ENCODE data around the gene DLG2.

Gene DLG2

GRCh38 chr11:83727251-83727650 lies 1899.9 kb downstream of the DLG2 start:
- no peak for DNase-seq

- DNase-seq, result no peak
These were observed 1900.8 kb downstream of the DLG2 start for GRCh38 chr11:83726316-83726715.

- DNase-seq, result no peak
These were observed 1901.4 kb downstream of the DLG2 start for GRCh38 chr11:83725728-83726127.

- DNase-seq, result no peak
These were observed 1901.9 kb downstream of the DLG2 start for GRCh38 chr11:83725269-83725560.

GRCh38 chr11:83723999-83724398 lies 1903.1 kb downstream of the DLG2 start:
- DNase-seq, result peak; percentile 1

- DNase-seq, result no peak
These were observed 1904.6 kb downstream of the DLG2 start for GRCh38 chr11:83722392-83723119.

- no peak for DNase-seq
These were observed 1905.9 kb downstream of the DLG2 start for GRCh38 chr11:83721263-83721662.

GRCh38 chr11:83720675-83721074 lies 1906.5 kb downstream of the DLG2 start:
- no peak for DNase-seq

- DNase-seq, result no peak
These were observed 1909.6 kb downstream of the DLG2 start for GRCh38 chr11:83717537-83717936.

GRCh38 chr11:83715927-83716535 lies 1911.1 kb downstream of the DLG2 start:
- DNase-seq, result no peak

- no peak for DNase-seq
These were observed 1913.4 kb downstream of the DLG2 start for GRCh38 chr11:83713708-83714107.

- no peak for DNase-seq
These were observed 1916.0 kb downstream of the DLG2 start for GRCh38 chr11:83711106-83711527.

- DNase-seq, result no peak
These were observed 1917.7 kb downstream of the DLG2 start for GRCh38 chr11:83709434-83709833.

GRCh38 chr11:83706566-83706965 lies 1920.6 kb downstream of the DLG2 start:
- no peak for DNase-seq

- no peak for DNase-seq
These were observed 1924.3 kb downstream of the DLG2 start for GRCh38 chr11:83702796-83703195.

- no peak for DNase-seq
These were observed 1929.6 kb downstream of the DLG2 start for GRCh38 chr11:83697518-83697917.

- no peak for DNase-seq
These were observed 1932.1 kb downstream of the DLG2 start for GRCh38 chr11:83695046-83695445.

- no peak for DNase-seq
These were observed 1932.8 kb downstream of the DLG2 start for GRCh38 chr11:83694191-83694910.

GRCh38 chr11:83693306-83693992 lies 1933.7 kb downstream of the DLG2 start:
- no peak for DNase-seq

GRCh38 chr11:83692675-83693074 lies 1934.5 kb downstream of the DLG2 start:
- DNase-seq, result no peak

GRCh38 chr11:83691451-83691950 lies 1935.6 kb downstream of the DLG2 start:
- DNase-seq, result no peak

GRCh38 chr11:83689144-83689780 lies 1937.9 kb downstream of the DLG2 start:
- no peak for DNase-seq

GRCh38 chr11:83687787-83688186 lies 1939.4 kb downstream of the DLG2 start:
- no peak for DNase-seq

All from stimulated activated CD4-positive, alpha-beta T cell treated with anti-CD3 and anti-CD28 coated beads, Interleukin-1b, Interleukin-23, amount 100 ng/mL, for 48 hours (primary cell).